ENCODE data around the gene STUM. TPM values are rescaled to one million over a fixed set of nuclear protein-coding genes. Genes with fewer than 3 reads are reported as not detected.

Gene STUM
- total and polyA plus RNA-seq, 2 of the 8 experiments (the other 6 are each of a cell fraction or from before 2014, with no cell fraction given): 0.76 to 1.2 TPM

DNA sequence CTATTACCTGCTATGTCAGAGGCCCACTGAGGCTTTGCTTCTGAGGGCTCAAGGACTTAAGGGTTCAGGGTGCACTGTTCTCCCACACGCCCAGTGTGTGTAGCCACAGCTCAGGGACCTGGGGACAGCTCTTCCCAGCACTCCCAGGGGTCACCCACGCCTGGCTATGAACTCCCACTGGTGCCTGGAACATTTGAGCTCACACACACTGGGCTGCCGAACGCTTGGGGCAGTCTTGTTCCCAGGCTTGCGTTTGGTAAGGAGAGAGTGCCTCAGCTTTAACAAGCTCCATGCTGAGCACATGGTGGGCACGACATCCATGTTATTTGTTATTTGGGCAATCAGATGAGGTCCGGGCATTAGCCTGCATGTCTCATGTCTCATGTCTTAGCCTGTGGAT lies 37.6 kb downstream of the STUM start:
- Histone ChIP-seq H3K4ac (replicated peaks; ENCODE audit: insufficient read length, low read depth, low read length) (no peak overlapping the region), H3K36me3 (ENCODE audit: control insufficient read depth in 2 of 4, insufficient read depth in 4 of 4, low read length in 3 of 4) (no peaks in the 10 kb centered on the region), H2BK12ac (ENCODE audit: low read depth, low read length) (no peak overlapping the region), H3K9me3 (ENCODE audit: insufficient read depth in 2 of 2, low read depth in 1 of 2, low read length in 1 of 2) (no peaks in the 10 kb centered on the region), H2BK20ac (ENCODE audit: low read length) (no peak overlapping the region), H4K20me1 (replicated peaks in 1 of 2; ENCODE audit: control insufficient read depth in 1 of 2, insufficient read depth in 2 of 2, low read length in 2 of 2) (no peaks in the 10 kb centered on the region), H3K4me2 (ENCODE audit: insufficient read depth in 1 of 2, low read depth in 2 of 2, low read length in 2 of 2) (no peak overlapping the region), H3K27me3 (replicated peaks in 1 of 4; ENCODE audit: control insufficient read depth in 3 of 4, extremely low read depth in 1 of 4, insufficient read depth in 3 of 4, low read length in 3 of 4) (no peaks in the 10 kb centered on the region), H3K4me1 (replicated peaks in 1 of 4; ENCODE audit: control insufficient read depth in 3 of 4, insufficient read depth in 4 of 4, low read length in 3 of 4) (peaks cover 0 to 7% (median 0%) of the 10 kb centered on the region in 4 experiments; a peak in 3 of 7 replicates), H3K27ac (ENCODE audit: low read depth, low read length) (no peak overlapping the region), H3K23me2 (ENCODE audit: low read depth, low read length) (no peaks in the 10 kb centered on the region), H4K5ac (ENCODE audit: insufficient read length, low read depth, low read length) (no peak overlapping the region), H3K9ac (replicated peaks in 1 of 4; ENCODE audit: extremely low read depth in 1 of 4, low read depth in 3 of 4, low read length in 3 of 4) (no peak overlapping the region), H2BK5ac (ENCODE audit: low read depth, low read length) (no peak overlapping the region), H3K18ac (ENCODE audit: extremely low read depth, low read length) (no peak overlapping the region), H2AFZ (ENCODE audit: low read length) (no peak overlapping the region), H3K23ac (ENCODE audit: insufficient read length) (no peak overlapping the region), H2AK5ac (ENCODE audit: low read depth, low read length) (no peak overlapping the region), H3K14ac (ENCODE audit: insufficient read length) (no peak overlapping the region), H4K8ac (ENCODE audit: extremely low read depth, insufficient read depth, low read length) (no peak overlapping the region), H2BK120ac (replicated peaks; ENCODE audit: low read depth, low read length) (no peak overlapping the region), H3K79me2 (ENCODE audit: control insufficient read depth in 1 of 2, insufficient read depth in 2 of 2, low read length in 2 of 2) (no peaks in the 10 kb centered on the region), H3K56ac (replicated peaks; ENCODE audit: insufficient read length, low read depth, low read length) (no peak overlapping the region), H3K4me3 (ENCODE audit: extremely low read depth in 1 of 4, insufficient read depth in 2 of 4, low read depth in 3 of 4, low read length in 4 of 4) (no peak overlapping the region), H4K91ac (replicated peaks; ENCODE audit: insufficient read length, low read length) (no peak overlapping the region), H3K79me1 (ENCODE audit: low read depth, low read length) (no peaks in the 10 kb centered on the region), H2BK15ac (ENCODE audit: low read length) (no peak overlapping the region)
- no peak for DNase-seq (ENCODE audit: low read depth in 1 of 2, low spot score in 2 of 2)
- 91% methylated on average over 7 of the region's 7 CpGs; no CpG with 5 or more reads in 1 of the 2 experiments for WGBS, 2 experiments (ENCODE audit: extremely low coverage in 1 of 2, insufficient coverage in 1 of 2, insufficient read length in 1 of 2, insufficient replicate concordance in 2 of 2, low coverage in 1 of 2, low lambda C conversion rate in 2 of 2, missing lambda C conversion rate in 1 of 2)
- CTCF ChIA-PET (ENCODE audit: partially characterized antibody): interaction anchor here (0.6 to 4.6 kb wide), 9 partner anchors 17 to 125 kb away, joined by 3 to 27 read pairs (median 4); no protein-coding TSS in a partner anchor
- no peak for FAIRE-seq
- TF ChIP-seq SUZ12 (IDR thresholded peaks at IDR 0.05; ENCODE audit: low read length): no peak
- no peak for TF ChIP-seq SRF (IDR thresholded peaks at IDR 0.05; ENCODE audit: low read depth, low read length)
- TF ChIP-seq RBBP5 (IDR thresholded peaks at IDR 0.05; ENCODE audit: borderline replicate concordance, low read depth, low read length): no peak
- no peak for TF ChIP-seq MAX (IDR thresholded peaks at IDR 0.05)
- no peak for TF ChIP-seq PHF8 (conservative IDR thresholded peaks at IDR 0.05; ENCODE audit: low read depth, low read length)
- TF ChIP-seq, protein P1, sequence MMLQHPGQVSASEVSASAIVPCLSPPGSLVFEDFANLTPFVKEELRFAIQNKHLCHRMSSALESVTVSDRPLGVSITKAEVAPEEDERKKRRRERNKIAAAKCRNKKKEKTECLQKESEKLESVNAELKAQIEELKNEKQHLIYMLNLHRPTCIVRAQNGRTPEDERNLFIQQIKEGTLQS (IDR thresholded peaks at IDR 0.05; ENCODE audit: insufficient read depth, low read depth, low read length): no peak
- TF ChIP-seq BRCA1 (IDR thresholded peaks at IDR 0.05; ENCODE audit: low read depth, low read length): no peak
- TF ChIP-seq USF2 (IDR thresholded peaks at IDR 0.05; ENCODE audit: low read length): no peak
- no peak for TF ChIP-seq TBP (IDR thresholded peaks at IDR 0.05; ENCODE audit: low read depth, low read length)
- POLR2A ChIA-PET (ENCODE audit: partially characterized antibody): interaction anchor here (1.2 to 1.6 kb wide), 2 partner anchors 9 to 18 kb away, joined by 3 to 5 read pairs; no protein-coding TSS in a partner anchor

All from H1 (cell line).